GM18520 (cell line): Measurements from ENCODE around the gene GALE.
"Not testable (repeated sequence)": the region's sequence is repeated elsewhere in the genome, so short reads cannot be mapped to it uniquely, and the experiment has no call there.

ENCODE experiments used
- ATAC-seq: cut with Tn5 transposase; IDR thresholded peaks from one replicate; pipeline ENCODE4 v1.9.1; 2021; ENCODE audit not compliant: unreplicated experiment

Gene GALE

DNA sequence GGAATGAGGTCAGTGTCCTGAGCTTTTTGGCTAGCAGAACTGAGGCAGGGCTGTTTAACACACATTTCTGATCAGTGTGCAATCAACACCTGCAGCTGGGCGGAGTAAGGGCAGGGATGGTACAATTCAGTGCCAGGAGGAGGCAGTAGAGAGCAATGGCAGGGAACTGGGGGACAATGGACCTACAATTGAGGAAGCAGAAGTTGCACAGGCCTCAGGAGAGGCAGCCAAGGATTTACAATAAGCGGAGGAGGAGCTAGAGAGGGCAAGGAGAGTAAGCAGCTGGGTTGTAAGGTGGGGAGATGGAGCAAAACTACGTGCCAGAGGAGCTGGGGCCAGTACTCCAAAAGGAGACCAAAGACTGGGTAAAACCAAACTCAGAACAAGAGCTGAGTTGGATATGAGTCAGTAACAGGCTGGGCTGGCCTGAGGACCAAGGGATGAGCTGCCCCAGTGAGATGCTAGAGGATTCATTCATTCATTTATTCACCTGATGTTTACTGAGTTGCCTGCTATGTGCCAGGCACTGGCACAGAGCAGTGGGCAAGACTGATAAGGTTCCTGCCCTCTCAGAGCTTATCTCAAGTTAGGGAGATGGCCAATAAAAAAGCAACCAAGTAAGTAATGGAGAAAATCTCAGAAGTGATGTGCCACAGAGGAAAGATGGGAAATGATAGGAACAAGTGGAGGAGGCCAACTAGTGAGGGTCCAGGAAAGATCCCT lies 10.4 kb upstream of the GALE start:
- ATAC-seq = no peak

DNA sequence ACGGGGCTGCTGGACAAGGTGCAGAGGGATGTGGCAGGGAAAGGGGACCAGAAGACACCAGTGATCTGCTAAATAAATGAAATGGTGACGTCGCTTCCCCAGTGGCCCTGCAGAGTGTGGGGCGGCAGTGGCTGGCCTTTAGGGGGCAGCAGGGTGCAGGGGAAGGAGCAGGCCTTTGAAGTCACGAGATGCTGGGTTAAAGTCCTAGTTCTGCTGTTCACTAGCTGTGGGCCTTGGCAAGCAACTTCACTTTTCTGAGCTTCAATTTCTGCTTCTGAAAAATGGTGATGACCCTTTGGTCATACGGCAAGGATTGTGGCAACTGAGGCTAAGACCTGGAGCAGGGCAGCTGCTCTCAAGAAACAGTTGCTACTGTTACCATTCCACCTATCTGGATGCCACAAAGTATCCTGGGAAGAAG lies 9.2 kb upstream of the GALE start:
- ATAC-seq = no peak

DNA sequence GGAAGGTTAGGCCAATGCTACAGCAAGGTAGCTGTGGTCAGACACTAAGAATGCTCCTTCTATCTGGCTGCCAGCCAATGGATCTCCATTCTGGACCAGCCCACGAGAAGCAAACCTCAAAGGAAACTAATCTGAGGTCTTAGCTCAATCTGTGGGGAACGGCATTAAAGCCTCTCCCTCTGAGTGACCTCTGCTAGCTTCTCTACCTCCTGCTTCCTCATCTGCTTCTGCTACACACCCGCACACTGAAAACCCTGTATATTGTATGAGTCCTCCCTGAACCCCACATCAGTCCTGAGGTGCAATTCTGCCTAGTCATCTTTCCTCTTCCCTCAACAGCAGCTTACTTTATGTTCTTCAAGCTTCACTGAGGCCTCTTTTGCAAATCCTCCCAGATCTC lies 6.9 kb upstream of the GALE start:
- ATAC-seq = no peak

DNA sequence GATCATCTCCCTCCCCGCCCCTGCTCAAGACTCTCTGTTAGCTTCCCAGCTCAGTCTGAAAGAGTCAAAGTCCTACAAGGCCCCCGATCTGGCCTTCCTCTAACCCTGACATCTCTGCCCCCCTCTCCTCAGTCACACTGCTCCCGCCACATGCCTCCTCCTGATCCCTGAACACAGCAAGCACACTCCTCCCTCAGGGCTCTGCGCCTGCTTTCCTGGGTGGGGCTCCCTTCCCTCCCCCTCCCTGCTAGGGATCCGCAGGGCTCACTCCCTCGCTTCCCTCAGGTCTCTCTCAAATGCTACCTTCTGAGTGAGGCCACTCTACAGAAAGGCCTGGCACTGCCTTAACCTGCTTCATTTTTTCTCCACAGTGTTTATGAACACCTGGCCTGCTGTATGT lies 5.7 kb upstream of the GALE start:
- ATAC-seq = no peak

DNA sequence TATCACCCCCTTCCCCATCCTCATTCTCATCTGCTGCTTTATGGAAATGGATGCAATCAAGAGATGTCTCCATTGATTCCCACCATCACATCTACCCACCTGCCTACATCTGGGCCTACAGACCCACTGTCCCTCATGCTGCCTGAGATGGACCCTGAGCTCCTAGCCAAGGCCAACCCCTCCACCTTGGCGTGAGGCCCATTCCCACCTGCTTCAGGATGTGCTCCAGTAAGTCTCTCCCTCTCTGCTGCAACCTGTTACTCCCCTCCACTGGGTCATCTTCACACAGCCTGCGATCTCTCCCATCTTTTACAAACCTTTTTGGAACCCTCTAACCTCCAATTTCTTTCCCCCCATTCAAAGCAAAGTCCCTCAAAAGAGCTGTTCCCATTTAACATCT lies 4.5 kb upstream of the GALE start:
- no peak for ATAC-seq

DNA sequence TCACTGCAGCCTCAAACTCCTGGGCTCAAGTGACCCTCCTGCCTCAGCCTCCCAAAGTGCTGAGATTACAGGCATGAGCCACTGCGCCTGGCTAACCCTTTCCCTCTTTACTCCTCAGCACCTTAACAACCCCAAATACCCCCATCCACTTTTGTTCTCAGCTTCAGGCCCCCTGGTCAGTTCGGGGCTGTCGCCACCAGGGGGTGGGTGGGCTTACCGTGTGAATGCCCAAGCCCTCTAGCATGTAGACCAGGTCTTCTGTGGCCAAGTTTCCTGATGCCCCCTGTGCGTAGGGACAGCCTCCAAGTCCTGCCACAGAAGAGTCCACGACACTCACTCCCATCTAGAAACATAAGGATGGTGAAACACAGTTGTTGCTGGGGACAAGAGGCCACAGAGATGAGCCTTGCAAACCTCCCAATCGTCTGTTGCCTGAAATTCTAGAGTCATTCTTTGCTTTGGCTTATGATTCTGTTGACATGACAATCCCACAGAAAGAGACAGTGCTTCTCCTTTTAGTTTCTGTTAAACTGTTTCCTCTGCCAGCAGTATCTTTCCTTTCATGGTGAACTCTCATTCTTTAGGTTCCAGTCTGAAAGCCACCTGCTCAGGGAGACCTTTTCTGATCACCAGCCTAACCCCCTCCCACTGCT lies 3.8 kb upstream of the GALE start:
- ATAC-seq = no peak

DNA sequence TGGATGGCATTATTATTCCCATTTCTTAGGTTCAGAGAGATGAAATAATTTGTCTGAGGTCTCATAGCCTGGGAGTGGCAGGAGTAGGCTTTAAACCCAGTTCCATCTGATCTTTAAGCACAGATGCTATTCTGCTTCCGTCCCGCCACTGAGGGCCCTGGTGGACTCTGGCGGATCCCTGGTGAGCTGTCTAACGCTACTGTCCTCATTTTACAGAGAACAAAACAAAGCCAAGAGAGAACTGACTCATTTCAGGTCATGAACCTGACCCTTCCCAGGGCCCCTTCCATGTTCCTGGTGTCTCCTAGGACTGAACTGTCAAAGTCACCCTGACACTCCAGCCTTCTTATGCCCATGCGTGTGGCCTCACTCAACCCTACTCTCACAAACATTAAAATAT lies 3.1 kb upstream of the GALE start:
- ATAC-seq = no peak

DNA sequence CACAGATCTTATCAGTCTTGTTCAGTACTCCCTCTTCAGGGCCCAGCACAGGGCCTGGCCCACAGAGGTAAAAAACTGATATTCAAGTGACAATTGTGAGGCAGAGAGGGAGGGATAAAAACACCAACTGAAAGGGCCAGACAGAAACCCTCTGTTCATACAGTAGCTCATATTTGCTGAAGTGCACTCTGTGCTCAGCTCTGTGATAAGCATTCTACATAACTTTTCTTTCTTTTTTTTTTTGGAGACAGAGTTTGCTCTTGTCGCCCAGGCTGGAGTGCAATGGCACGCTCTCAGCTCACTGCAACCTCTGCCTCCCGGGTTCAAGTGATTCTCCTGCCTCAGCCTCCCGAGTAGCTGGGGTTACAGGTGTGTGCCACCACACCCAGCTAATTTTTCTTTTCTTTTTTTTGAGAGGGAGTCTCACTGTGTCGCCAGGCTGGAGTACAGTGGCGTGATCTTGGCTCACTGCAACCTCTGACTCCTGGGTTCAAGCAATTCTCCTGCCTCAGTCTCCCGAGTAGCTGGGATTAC lies 2.3 kb upstream of the GALE start:
- not testable (repeated sequence) for ATAC-seq

DNA sequence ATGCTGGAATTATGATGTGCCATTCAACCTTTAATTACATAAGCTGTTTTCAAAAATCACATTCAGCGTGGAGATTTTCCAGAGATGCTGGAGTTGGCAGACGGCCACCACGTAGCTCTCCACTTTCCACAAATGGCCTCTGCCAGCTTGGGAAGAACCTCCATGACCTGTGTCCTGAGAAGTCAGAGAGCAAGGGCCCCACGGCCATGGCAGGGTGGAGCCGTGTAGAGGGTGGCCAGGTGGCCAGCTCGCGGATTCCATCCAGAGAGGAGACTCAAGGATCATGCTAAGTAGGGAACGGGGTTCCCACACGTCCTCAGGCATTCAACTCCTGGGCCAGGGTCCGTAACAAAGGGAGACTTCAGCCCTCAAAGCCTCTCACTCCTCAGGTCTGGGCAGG lies 1.3 kb upstream of the GALE start:
- no peak for ATAC-seq

DNA sequence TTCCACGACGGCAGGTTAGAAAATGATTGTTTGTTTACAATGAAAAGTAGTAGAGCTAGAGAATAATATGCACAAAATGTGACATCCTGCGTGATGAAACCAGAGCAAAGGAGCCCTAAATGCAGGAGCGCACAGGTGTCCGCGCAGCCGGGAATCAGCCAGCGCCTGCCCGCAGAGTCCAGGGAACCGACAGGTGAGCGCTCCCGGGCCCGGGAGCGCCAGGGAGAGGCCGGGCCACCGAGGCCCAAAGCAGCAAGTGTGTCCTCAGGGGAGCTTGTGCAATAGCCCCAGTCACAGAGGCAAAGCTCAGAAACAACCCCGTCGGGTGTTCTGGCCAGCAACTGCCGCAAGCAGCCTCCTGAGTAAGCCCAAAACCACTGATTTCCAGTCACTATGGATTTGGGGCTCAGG lies 789 bp upstream of the GALE start:
- no peak for ATAC-seq

DNA sequence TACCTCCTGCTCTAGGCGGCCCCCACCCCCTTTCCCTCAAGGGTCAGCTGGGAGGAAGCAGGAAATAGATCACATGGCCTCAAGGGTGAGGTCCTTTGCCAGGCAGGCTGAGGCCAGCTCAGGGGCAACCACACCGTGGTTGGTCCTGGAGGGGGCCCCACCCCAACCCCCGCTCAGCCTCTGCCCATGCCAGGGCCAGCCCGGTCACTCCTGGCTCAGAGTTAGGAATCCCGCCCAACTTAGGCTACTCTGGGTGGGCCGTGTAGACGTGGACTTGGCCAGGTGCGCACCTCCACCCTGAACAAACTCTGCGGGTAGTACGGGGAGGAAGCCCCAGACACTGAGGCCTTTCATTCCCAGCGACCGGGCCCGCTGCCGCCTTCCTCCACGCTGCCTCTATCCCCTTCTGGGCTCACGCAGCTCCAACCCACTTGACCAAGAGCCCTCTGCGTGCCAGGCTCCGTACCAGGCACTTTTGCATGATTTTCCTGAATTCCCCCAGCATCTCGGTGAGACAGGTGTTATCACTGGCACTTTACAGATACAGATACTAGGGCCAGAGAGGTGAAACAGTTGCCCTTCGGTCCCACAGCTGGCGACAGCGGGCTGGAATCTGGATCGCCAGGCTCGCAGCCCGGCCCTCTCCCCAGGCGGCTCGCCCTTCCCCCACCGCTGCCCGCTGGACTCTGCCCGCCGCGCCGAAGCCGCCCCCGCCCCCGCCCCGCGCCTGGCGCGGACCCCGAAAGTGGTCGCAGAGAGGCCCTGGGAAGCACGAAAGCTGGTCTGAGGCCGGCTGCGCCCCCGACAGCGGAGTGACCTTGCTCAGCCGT lies 769 bp downstream of the GALE start:
- no peak for ATAC-seq

DNA sequence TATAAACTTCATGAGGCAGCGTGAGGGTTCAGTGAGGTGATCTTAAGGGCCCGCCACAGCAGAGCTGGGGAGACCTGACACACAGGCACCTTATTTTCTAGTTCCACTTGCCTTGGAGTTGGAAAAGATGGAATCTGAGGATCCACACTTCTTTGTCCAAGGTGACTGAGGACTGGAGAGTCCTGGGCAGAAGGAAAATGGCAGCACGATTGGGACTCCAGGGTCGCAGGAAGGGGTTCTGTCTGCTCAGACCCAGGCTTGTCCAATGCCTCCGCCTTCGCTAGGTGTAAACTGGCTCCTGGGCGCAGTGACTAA lies 1.3 kb downstream of the GALE start:
- ATAC-seq = no peak

DNA sequence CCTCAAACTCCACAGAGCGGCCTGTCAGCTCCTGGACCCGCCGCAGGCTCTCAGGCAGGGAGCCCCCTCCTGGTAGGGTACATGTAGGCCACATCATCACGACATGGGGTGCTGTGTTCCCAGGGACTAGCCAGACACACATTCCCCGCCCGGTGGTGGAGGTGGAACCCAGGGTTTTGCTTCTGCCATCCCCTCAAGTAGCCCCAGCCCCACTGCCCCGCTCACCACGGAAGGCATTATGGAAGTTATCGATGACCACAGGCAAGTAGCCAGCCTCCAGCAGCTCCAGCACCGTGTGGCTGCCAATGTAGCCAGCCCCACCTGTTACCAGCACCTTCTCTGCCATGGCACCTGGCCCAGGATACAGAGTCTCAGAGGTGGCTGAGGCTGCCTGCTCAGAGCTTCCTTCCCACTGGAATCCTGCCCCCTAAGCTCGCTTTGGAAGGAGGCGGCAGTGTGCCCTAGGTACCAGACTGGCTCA lies 1.9 kb downstream of the GALE start:
- ATAC-seq = no peak

DNA sequence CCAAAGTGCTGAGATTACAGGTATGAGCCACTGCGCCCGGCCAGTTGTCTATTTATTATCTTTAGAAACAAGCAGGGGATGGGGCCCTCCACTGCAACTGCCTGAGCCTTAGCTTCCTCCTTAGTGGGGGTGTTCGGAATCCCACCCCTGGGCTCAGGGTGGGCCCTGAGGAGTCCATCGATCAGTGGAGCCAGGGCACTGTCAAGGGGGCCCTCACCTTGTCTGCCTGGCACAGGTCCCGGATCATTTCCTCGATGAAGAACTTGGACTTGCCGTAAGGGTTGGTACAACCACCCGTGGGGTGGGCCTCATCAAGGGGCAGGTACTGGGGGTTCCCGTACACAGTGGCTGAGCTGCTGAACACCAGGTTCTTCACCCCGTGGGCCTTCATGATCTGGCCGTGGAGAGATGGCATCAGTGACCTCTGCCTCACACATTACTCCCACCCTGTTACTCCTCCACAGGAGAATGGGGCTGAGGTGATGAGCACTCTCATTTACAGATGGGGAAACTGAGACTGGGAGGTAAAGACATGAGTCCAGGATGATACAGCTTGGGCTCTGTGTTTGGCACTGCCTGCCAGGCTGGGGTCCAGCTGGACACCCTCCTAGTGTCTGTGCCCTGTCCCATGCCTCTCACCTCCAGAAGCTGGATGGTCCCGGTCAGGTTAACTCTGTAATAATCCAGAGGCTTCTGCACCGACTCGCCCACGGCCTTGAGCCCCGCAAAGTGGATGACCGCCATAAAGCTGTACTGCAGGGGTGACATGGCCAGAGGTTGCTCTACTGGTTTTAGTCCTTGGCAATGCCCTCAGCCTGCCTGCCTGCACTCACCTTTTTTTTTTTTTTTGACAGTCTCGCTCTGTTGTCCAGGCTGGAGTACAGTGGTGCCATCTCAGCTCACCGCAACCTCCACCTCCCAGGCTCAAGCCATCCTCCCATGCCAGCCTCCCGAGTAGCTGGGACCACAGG lies 2.8 kb downstream of the GALE start:
- no peak for ATAC-seq

DNA sequence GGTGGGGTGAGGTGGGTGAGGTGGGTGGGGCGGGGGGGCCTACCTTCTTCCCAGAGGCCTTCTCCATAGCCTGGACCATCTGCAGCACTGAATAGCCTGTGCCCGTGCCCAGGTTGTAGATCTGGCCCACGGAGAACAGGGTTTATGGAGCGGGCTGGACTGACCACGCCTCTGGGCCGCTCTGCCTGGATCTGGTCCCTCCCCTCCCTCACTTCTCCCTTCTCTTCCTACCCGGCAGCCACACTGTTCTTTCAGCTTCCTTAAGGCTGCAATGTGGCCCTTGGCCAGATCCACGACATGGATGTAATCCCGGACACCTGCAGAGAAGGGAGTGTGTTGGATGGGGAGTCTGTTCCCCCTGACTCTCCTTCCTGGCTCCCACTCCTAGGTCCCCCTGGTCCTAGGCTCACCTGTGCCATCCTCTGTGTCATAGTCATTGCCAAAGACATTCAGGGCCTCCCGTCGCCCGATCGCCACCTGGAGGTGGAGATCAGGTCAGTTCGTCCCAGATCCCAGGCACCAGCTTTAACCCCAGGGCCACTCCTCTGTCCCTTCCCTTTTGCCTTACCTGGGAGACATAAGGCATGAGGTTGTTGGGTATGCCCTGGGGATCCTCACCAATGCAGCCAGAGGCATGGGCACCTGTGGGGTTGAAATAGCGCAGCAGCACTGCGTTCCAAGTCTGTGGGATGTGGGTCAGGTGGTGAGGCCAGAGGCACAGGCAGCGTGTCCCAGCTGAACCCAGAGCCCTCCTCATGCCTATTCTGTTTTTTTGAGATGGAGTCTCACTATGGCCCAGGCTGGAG lies 3.9 kb downstream of the GALE start:
- ATAC-seq = no peak

DNA sequence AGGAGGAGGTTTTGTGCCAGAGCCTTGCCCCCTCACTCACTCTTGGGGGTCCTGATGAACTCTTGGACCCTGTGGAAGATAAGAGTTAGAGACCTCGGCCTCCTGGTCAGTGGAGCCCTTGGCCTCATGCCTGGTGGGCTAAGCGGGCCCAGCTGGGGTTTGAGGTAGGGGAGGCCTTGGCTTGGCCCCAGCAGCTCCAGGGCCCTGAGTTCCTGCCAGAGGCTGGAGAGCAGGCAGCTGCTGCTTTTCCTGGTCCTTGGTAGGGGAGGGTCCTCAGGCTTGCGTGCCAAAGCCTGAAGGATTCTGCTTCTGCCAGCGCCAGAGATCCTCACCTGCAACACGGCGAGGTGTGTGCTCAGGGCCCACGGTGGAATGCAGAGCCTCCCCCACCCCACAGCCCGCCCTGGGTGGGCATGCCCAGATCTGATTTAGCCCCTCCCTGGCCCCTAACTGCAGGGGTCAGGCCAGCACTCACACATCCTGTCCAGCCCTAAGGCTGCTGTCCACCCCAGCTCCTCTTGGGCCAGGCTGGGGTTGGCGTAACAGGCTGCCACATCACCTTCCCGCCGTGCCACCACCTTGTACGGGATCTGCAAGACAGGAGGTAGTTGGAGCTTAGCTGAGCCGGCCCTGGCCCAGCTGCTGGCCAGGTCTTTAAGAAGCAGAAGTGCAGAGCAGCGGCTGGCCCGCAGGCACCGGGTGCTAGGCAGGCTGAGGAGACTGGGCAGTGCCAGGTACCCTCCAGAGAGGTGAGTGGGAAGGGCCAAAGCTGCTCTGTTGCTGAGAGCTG lies 4.7 kb downstream of the GALE start:
- ATAC-seq = no peak

DNA sequence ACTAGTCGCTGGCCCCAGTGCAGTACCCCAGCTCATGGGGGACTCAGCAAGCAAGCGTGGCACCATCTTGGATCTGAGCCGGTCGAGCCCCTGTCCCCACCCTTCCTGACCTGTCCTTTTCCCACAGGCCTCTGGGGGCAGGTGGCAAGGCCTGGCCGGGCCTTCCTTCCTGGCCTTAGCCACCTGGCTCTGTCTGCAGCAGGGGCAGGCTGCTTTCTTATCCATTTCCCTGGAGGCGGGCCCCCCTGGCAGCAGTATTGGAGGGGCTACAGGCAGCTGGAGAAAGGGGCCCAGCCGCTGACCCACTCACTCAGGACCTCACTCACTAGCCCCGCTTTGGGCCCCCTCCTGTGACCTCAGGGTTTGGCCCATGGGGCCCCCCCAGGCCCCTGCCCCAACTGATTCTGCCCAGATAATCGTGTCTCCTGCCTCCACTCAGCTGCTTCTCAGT lies 5.8 kb downstream of the GALE start:
- not testable (repeated sequence) for ATAC-seq

DNA sequence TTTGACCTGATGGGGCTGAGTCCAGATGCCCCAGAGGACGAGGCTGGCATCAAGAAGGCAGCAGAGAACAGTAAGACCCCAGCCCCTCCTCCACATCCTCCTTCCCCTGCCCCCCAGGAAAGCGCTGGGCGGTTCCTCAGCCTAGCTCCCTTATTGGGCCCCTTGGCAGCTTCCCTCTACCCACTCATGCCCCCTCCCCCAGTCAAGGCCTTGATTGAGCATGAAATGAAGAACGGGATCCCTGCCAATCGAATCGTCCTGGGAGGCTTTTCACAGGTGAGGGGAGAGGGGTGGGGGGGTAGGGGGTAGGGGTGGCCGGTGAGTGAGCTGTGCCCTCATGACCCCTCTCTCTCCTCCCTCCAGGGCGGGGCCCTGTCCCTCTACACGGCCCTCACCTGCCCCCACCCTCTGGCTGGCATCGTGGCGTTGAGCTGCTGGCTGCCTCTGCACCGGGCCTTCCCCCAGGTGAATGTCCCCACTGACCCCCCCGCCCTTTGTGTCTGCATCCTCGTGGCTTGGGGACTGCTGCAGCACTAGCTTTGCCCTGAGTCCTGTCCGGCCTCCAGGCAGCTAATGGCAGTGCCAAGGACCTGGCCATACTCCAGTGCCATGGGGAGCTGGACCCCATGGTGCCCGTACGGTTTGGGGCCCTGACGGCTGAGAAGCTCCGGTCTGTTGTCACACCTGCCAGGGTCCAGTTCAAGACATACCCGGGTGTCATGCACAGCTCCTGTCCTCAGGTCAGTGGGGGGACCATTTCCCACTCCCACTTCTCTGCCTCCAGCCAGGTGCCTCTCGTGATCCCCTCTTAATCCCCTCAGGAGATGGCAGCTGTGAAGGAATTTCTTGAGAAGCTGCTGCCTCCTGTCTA lies 6.5 kb downstream of the GALE start:
- no peak for ATAC-seq
